GM19240 (cell line): ENCODE data around the gene AK2.
"Not testable (repeated sequence)": the region's sequence is repeated elsewhere in the genome, so short reads cannot be mapped to it uniquely, and the experiment has no call there.

Experiments
- DNase-seq: peaks from one replicate; pipeline ENCODE4 v3.0.0; 2011; ENCODE audit warnings: low spot score; ENCODE audit not compliant: insufficient read length

AK2 gene

GRCh38 chr1:33055210-33056008 lies 18.7 kb upstream of the AK2 start:
- peak; percentile 32 for DNase-seq

- DNase-seq: no peak
Measured at GRCh38 chr1:33050221-33051076, 13.8 kb upstream of the AK2 start.

GRCh38 chr1:33049371-33049770 lies 12.7 kb upstream of the AK2 start:
- no peak for DNase-seq

- no peak for DNase-seq
Measured at GRCh38 chr1:33048426-33048825, 11.7 kb upstream of the AK2 start.

- DNase-seq: no peak
Measured at GRCh38 chr1:33047839-33048305, 11.2 kb upstream of the AK2 start.

GRCh38 chr1:33047290-33047689 lies 10.6 kb upstream of the AK2 start:
- no peak for DNase-seq

- DNase-seq: not testable (repeated sequence)
Measured at GRCh38 chr1:33046234-33046633, 9.6 kb upstream of the AK2 start.

GRCh38 chr1:33045814-33046213 lies 9.1 kb upstream of the AK2 start:
- DNase-seq: no peak

GRCh38 chr1:33045246-33045645 lies 8.6 kb upstream of the AK2 start:
- DNase-seq: no peak

GRCh38 chr1:33043267-33044092 lies 6.8 kb upstream of the AK2 start:
- no peak for DNase-seq

- no peak for DNase-seq
Measured at GRCh38 chr1:33042831-33043230, 6.1 kb upstream of the AK2 start.

- DNase-seq: no peak
Measured at GRCh38 chr1:33041026-33041425, 4.3 kb upstream of the AK2 start.

- DNase-seq: no peak
Measured at GRCh38 chr1:33039840-33040239, 3.2 kb upstream of the AK2 start.

GRCh38 chr1:33036051-33036525 lies 595 bp downstream of the AK2 start:
- no peak for DNase-seq

GRCh38 chr1:33032126-33032869 lies 4.4 kb downstream of the AK2 start:
- no peak for DNase-seq

GRCh38 chr1:33031506-33031905 lies 5.2 kb downstream of the AK2 start:
- no peak for DNase-seq

- DNase-seq: no peak
Measured at GRCh38 chr1:33030575-33030974, 6.1 kb downstream of the AK2 start.

- no peak for DNase-seq
Measured at GRCh38 chr1:33029921-33030320, 6.8 kb downstream of the AK2 start.

GRCh38 chr1:33029209-33029608 lies 7.5 kb downstream of the AK2 start:
- no peak for DNase-seq

- DNase-seq: no peak
Measured at GRCh38 chr1:33025761-33026160, 10.9 kb downstream of the AK2 start.

GRCh38 chr1:33025180-33025569 lies 11.5 kb downstream of the AK2 start:
- no peak for DNase-seq
